ENCODE measurements around the gene SMG5. TPM values are rescaled to one million over a fixed set of nuclear protein-coding genes. Genes with fewer than 3 reads are reported as not detected.

SMG5 gene
- total RNA-seq, 1 experiment from 2014 or later: 63.3 TPM

DNA sequence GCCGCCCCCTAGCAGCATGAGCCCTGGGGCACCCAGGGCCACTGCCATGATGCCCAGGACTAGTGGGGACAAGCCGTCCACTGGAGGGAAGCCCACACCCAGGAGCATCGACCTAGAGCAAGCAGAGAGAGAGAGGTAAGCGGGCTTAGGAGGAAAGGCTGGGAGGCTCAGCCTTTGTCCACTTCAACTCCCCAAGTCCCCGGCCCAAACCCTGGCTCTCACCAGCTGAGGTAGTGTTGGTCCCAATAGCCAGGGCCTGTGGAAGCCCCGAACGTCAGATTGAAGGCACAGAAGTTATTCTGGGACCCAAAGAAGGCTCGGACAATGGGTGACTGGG is 10.4 kb upstream of the SMG5 start:
- BruUV-seq (replicated peaks): no TSS peak
- Histone ChIP-seq H3K4me1 (replicated peaks; ENCODE audit: insufficient read depth) (peaks cover 8% of the 10 kb centered on the region; the same call in 1 of the 2 replicates), H3K36me3 (ENCODE audit: low read depth) (0 out of 2 replicates have a peak, but pooled peaks cover 5% of the 10 kb centered on the region), H3K79me2 (ENCODE audit: low read depth) (no peaks in the 10 kb centered on the region), H2AFZ (no peak overlapping the region), H3K9me3 (ENCODE audit: insufficient read depth, low read depth) (no peaks in the 10 kb centered on the region), H3K4me3 (no peak overlapping the region), H3K4me2 (no peak overlapping the region), H4K20me1 (ENCODE audit: insufficient read depth) (no peaks in the 10 kb centered on the region), H3F3A (ENCODE audit: insufficient read depth, low read depth) (peaks cover 13% of the 10 kb centered on the region; the same call in 1 of the 2 replicates), H3K27ac (no peak overlapping the region), H3K27me3 (ENCODE audit: insufficient read depth, low read depth) (no peaks in the 10 kb centered on the region), H3K9me2 (ENCODE audit: insufficient read depth) (no peaks in the 10 kb centered on the region)
- intact Hi-C loops (cut with micrococcal nuclease; ENCODE audit: unreplicated experiment): no loop called here
- no peak for DNase-seq
- ChIA-PET POLR2A (ENCODE audit: unreplicated experiment) (interaction anchor here (0.6 kb wide), 1 partner anchor 28 kb away, joined by 6 read pairs; no protein-coding TSS in a partner anchor), CTCF (no interaction called here)
- TF ChIP-seq, protein P1, sequence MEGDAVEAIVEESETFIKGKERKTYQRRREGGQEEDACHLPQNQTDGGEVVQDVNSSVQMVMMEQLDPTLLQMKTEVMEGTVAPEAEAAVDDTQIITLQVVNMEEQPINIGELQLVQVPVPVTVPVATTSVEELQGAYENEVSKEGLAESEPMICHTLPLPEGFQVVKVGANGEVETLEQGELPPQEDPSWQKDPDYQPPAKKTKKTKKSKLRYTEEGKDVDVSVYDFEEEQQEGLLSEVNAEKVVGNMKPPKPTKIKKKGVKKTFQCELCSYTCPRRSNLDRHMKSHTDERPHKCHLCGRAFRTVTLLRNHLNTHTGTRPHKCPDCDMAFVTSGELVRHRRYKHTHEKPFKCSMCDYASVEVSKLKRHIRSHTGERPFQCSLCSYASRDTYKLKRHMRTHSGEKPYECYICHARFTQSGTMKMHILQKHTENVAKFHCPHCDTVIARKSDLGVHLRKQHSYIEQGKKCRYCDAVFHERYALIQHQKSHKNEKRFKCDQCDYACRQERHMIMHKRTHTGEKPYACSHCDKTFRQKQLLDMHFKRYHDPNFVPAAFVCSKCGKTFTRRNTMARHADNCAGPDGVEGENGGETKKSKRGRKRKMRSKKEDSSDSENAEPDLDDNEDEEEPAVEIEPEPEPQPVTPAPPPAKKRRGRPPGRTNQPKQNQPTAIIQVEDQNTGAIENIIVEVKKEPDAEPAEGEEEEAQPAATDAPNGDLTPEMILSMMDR (conservative IDR thresholded peaks at IDR 0.05): no peak
- no peak for TF ChIP-seq EZH2 (IDR thresholded peaks at IDR 0.05; ENCODE audit: low read depth)

DNA sequence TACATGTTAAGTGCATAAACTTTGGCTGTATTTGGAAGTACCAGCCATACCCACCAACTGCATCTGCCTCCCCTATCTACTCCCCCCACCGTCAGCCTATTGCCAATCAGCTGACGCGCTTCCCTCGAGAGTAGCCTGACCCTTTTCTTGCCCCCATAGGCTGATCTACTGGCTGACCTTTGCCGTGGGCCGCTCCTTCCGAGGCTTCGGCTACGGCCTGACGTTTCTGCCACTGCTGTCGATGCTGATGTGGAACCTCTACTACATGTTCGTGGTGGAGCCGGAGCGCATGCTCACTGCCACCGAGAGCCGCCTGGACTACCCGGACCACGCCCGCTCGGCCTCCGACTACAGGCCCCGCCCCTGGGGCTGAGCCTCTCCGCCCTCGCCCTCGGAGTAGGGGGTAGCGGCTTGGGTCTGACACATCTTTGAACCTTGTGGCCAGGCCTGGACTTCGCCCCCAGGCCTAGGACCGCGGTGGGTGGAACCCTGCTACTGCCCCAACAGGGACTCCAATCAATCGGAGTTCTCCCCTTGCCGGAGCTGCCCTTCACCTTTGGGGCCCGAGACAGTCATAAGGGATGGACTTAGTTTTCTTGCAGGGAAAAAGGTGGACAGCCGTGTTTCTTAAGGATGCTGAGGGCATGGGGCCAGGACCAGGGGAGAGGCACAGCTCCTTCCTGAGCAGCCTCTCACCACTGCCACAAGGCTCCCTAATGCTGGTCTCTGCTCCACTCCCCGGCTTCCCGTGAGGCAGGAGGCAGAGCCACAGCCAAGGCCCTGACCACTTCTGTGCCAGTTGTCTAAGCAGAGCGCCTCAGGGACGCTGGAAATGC is 8.8 kb upstream of the SMG5 start:
- TF ChIP-seq, protein P1 (conservative IDR thresholded peaks at IDR 0.05): no peak
- TF ChIP-seq EZH2 (IDR thresholded peaks at IDR 0.05; ENCODE audit: low read depth): no peak
- H3K4me2 ChIP-seq: no peak overlapping the region
- BruUV-seq (replicated peaks): no TSS peak
- H3K79me2 ChIP-seq (ENCODE audit: low read depth): no peaks in the 10 kb centered on the region
- ChIA-PET CTCF (no interaction called here), POLR2A (ENCODE audit: unreplicated experiment) (no interaction called here)
- no peak overlapping the region for H3K4me3 ChIP-seq
- 0 out of 2 replicates have a peak, but pooled peaks cover 8% of the 10 kb centered on the region for H3K36me3 ChIP-seq (ENCODE audit: low read depth)
- H3K4me1 ChIP-seq (replicated peaks; ENCODE audit: insufficient read depth): peaks cover 8% of the 10 kb centered on the region; the same call in 1 of the 2 replicates
- H2AFZ ChIP-seq: no peak overlapping the region
- intact Hi-C loops (cut with micrococcal nuclease; ENCODE audit: unreplicated experiment): no loop called here
- peaks cover 13% of the 10 kb centered on the region; the same call in 1 of the 2 replicates for H3F3A ChIP-seq (ENCODE audit: insufficient read depth, low read depth)
- H3K27me3 ChIP-seq (ENCODE audit: insufficient read depth, low read depth): no peaks in the 10 kb centered on the region
- DNase-seq: no peak
- no peaks in the 10 kb centered on the region for H4K20me1 ChIP-seq (ENCODE audit: insufficient read depth)
- no peak overlapping the region for H3K27ac ChIP-seq
- H3K9me2 ChIP-seq (ENCODE audit: insufficient read depth): no peaks in the 10 kb centered on the region
- no peaks in the 10 kb centered on the region for H3K9me3 ChIP-seq (ENCODE audit: insufficient read depth, low read depth)

- CTCF ChIA-PET: no interaction called here
- Histone ChIP-seq H3K4me2 (no peak overlapping the region), H3F3A (ENCODE audit: insufficient read depth, low read depth) (peaks cover 9% of the 10 kb centered on the region; the same call in 1 of the 2 replicates), H3K36me3 (ENCODE audit: low read depth) (0 out of 2 replicates have a peak, but pooled peaks cover 11% of the 10 kb centered on the region), H3K27me3 (ENCODE audit: insufficient read depth, low read depth) (no peaks in the 10 kb centered on the region), H3K4me3 (no peak overlapping the region), H3K9me2 (ENCODE audit: insufficient read depth) (no peaks in the 10 kb centered on the region), H4K20me1 (ENCODE audit: insufficient read depth) (no peaks in the 10 kb centered on the region), H3K9me3 (ENCODE audit: insufficient read depth, low read depth) (no peaks in the 10 kb centered on the region), H3K4me1 (replicated peaks; ENCODE audit: insufficient read depth) (peaks cover 7% of the 10 kb centered on the region), H2AFZ (no peak overlapping the region), H3K27ac (no peak overlapping the region), H3K79me2 (ENCODE audit: low read depth) (peaks cover 9% of the 10 kb centered on the region; the same call in 1 of the 2 replicates)
- TF ChIP-seq, protein P1 (conservative IDR thresholded peaks at IDR 0.05): no peak
- TF ChIP-seq EZH2 (IDR thresholded peaks at IDR 0.05; ENCODE audit: low read depth): no peak
- POLR2A ChIA-PET (ENCODE audit: unreplicated experiment): interaction anchor here (0.6 kb wide), 1 partner anchor 349 kb away, joined by 5 read pairs; no protein-coding TSS in a partner anchor
- intact Hi-C loops (cut with micrococcal nuclease; ENCODE audit: unreplicated experiment): no loop called here
- DNase-seq: no peak
- no TSS peak for BruUV-seq (replicated peaks)
Observed at GRCh38 chr1:156289857-156290256, 7.2 kb upstream of the SMG5 start.
